ENCODE measurements around the gene MCM6.

DNA sequence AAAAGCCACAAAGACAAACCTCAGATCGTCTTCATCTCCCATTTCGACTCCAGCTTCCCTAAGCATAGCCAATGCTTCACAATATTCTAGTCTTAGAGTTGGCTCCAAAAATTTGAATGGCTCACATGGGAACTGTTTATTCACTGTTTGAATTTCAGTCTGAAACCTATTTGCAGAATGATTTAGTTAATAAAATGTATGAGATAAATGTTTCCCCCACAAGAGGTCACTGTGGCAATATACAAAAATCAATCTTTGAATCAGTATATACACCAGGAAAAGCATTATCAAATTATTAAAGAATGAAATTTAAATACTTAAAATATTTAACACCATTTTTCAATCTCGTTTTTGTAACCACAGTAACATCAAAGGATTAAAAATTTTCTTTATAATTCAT, 40.0 kb upstream of the MCM6 start:
- TF ChIP-seq, protein P1, sequence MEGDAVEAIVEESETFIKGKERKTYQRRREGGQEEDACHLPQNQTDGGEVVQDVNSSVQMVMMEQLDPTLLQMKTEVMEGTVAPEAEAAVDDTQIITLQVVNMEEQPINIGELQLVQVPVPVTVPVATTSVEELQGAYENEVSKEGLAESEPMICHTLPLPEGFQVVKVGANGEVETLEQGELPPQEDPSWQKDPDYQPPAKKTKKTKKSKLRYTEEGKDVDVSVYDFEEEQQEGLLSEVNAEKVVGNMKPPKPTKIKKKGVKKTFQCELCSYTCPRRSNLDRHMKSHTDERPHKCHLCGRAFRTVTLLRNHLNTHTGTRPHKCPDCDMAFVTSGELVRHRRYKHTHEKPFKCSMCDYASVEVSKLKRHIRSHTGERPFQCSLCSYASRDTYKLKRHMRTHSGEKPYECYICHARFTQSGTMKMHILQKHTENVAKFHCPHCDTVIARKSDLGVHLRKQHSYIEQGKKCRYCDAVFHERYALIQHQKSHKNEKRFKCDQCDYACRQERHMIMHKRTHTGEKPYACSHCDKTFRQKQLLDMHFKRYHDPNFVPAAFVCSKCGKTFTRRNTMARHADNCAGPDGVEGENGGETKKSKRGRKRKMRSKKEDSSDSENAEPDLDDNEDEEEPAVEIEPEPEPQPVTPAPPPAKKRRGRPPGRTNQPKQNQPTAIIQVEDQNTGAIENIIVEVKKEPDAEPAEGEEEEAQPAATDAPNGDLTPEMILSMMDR (IDR thresholded peaks at IDR 0.05): peak; percentile 39 to 64 (median 52)
- no peak for TF ChIP-seq POLR2A (IDR thresholded peaks at IDR 0.05)
